ENCODE measurements around the gene PNP.
A peak's percentile ranks its signal among the peaks of the same experiment; 100 is the strongest.

PNP gene

DNA sequence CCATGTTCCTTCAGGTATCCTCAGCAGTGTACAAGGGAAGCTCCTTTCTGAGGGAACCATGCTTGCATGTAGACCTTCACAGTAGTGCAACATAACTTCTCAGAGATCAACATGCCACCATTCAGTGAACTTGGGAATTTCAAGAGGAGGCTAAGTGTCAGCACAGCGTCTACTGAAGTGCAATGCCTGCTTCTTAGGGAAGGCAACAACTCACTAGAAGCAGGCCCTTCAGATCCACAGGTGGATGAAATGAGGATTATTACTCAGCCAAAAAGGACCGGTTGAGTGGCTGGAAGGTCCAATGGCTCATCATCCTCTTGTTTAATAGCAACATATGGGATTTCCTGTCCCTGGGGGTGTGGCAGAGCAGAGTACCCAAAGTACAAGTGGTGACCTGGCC is 54.8 kb downstream of the PNP start:
- no peak for TF ChIP-seq ZNF341 (tag by site-specific recombination; IDR thresholded peaks at IDR 0.05; ENCODE audit: low read depth)
- TF ChIP-seq ZNF133 (tag by site-specific recombination; IDR thresholded peaks at IDR 0.05): 0 out of 2 replicates have a peak, but pooled peaks have one; percentile 21
- Histone ChIP-seq H3K4me3 (ENCODE audit: low read depth, low read length) (no peak overlapping the region), H3K9me3 (ENCODE audit: control insufficient read depth, insufficient read depth, low read depth, low read length) (no peaks in the 10 kb centered on the region), H3K36me3 (ENCODE audit: control insufficient read depth in 2 of 2, insufficient read depth in 1 of 2, low read length in 2 of 2) (no peaks in the 10 kb centered on the region), H3K27ac (ENCODE audit: extremely low read depth, low read depth, low read length) (no peak overlapping the region), H3K4me1 (ENCODE audit: control insufficient read depth, insufficient read depth, low read length) (no peaks in the 10 kb centered on the region)
- ChIA-PET POLR2A (no interaction called here), CTCF (interaction anchor here (1.0 kb wide), 1 partner anchor 9 kb away, joined by 3 read pairs; no protein-coding TSS in a partner anchor)

Data from HEK293 (cell line).